K562 (cell line): ENCODE measurements around the gene NIPAL3. TPM values are rescaled to one million over a fixed set of nuclear protein-coding genes. Genes with fewer than 3 reads are reported as not detected.

Source experiments
- ARID2 ChIP-seq: fragments of 450-650 bp; IDR thresholded peaks from 2 replicates; pipeline ENCODE4 v1.6.1; 2017; ENCODE audit warnings: antibody characterized with exemption, mild to moderate bottlenecking
- BCL6 ChIP-seq: fragments of 250-450 bp; sonication (Bioruptor Pico); IDR thresholded peaks from 2 replicates; pipeline ENCODE4 v1.4.0; 2020
- ESRRA ChIP-seq: fragments of 450-650 bp; IDR thresholded peaks from 2 replicates; pipeline ENCODE4 v1.6.1; 2014; ENCODE audit warnings: low read depth, mild to moderate bottlenecking, moderate library complexity, borderline replicate concordance
- FOXJ3 ChIP-seq: sonication (generic); formaldehyde crosslinking; IDR thresholded peaks from 2 replicates; pipeline ENCODE4 v1.4.0; 2020; ENCODE audit warnings: mild to moderate bottlenecking, missing genetic modification reagents
- KAT2B ChIP-seq: IDR thresholded peaks from one replicate; pipeline ENCODE4 v1.6.1; 2012; ENCODE audit warnings: low read depth, mild to moderate bottlenecking, control low read depth, inconsistent platforms, low read length, moderate library complexity
- RBM14 ChIP-seq: fragments of 200-400 bp; formaldehyde crosslinking; IDR thresholded peaks from 2 replicates; pipeline ENCODE4 v1.6.1; 2018; ENCODE audit warnings: low read depth, mild to moderate bottlenecking, low read length, moderate library complexity, borderline replicate concordance; ENCODE audit not compliant: insufficient read depth
- SMARCE1 ChIP-seq: fragments of 450-650 bp; IDR thresholded peaks from 2 replicates; pipeline ENCODE4 v1.7.1; 2016; ENCODE audit warnings: mild to moderate bottlenecking
- SOX6 ChIP-seq: fragments of 450-650 bp; IDR thresholded peaks from 2 replicates; pipeline ENCODE4 v1.6.1; 2014; ENCODE audit warnings: mild to moderate bottlenecking
- ZBTB17 ChIP-seq: fragments of 450-650 bp; formaldehyde crosslinking; IDR thresholded peaks from 2 replicates; pipeline ENCODE4 v1.4.0; 2020; ENCODE audit warnings: mild to moderate bottlenecking
- ZBTB7A ChIP-seq: IDR thresholded peaks from 2 replicates; pipeline ENCODE4 v1.6.1; 2011; ENCODE audit warnings: low read depth, mild to moderate bottlenecking, low read length, moderate library complexity, borderline replicate concordance; ENCODE audit not compliant: control insufficient read depth
- ZNF146 ChIP-seq: IDR thresholded peaks from one replicate; pipeline ENCODE4 v1.6.1; 2018; ENCODE audit warnings: missing compliant biosample characterization; ENCODE audit not compliant: unreplicated experiment
- ZNF184 ChIP-seq: sonication (generic); formaldehyde crosslinking; IDR thresholded peaks from 2 replicates; pipeline ENCODE4 v1.5.0; 2020; ENCODE audit warnings: missing genetic modification reagents
- ZNF232 ChIP-seq: sonication (generic); formaldehyde crosslinking; IDR thresholded peaks from 2 replicates; pipeline ENCODE4 v1.8.0; 2022; ENCODE audit warnings: mild to moderate bottlenecking, missing genetic modification reagents
- ZNF263 ChIP-seq: sonication (generic); formaldehyde crosslinking; IDR thresholded peaks from 2 replicates; pipeline ENCODE4 v1.8.0; 2022; ENCODE audit warnings: mild to moderate bottlenecking, missing genetic modification reagents, borderline replicate concordance
- ZNF583 ChIP-seq: fragments of 250-450 bp; sonication (Bioruptor Pico); IDR thresholded peaks from 2 replicates; pipeline ENCODE4 v1.4.0; 2020
- polyA plus RNA-seq, 8 experiments: library from polyadenylated mRNA; depleted of rRNA in 4 of 8; stranded (reverse) in 5 of 8; unstranded in 3 of 8; fragments of >200 nt; fragmentation: Nextera tagmentation in 2 of 8; fragmentation: Illumina TruSeq in 1 of 8; extraction: Ambion mirVana in 2 of 8; extraction: Trizol in 1 of 8; gene quantifications; 2 replicates each; pipeline versions ENCODE4 v1.2.1 to v1.2.3, GENCODE V29; 2011 to 2014; ENCODE audit warnings: inconsistent platforms in 1 of 8, missing spikeins in 1 of 8
- total RNA-seq, 7 experiments: library from RNA; depleted of rRNA in 6 of 7; stranded (reverse); fragments of >200 nt in 6 of 7; fragmentation: Illumina TruSeq in 2 of 7; extraction: Trizol in 2 of 7; gene quantifications; 2 replicates each; pipeline versions ENCODE4 v1.2.1 to v1.2.3, GENCODE V29; 2011 to 2021; ENCODE audit warnings: low replicate concordance in 1 of 7
- TF ChIP-seq, protein P1 (sequence below): fragments of 450-650 bp; IDR thresholded peaks from 2 replicates; pipeline ENCODE4 v1.6.1; 2014; ENCODE audit warnings: low read depth, mild to moderate bottlenecking, moderate library complexity, borderline replicate concordance
- TF ChIP-seq, protein P2 (sequence below): sonication (generic); formaldehyde crosslinking; IDR thresholded peaks from 2 replicates; pipeline ENCODE4 v1.8.0; 2022; ENCODE audit warnings: mild to moderate bottlenecking, low read depth, missing genetic modification reagents
- TF ChIP-seq, protein P3 (sequence below): fragments of 450-650 bp; formaldehyde crosslinking; IDR thresholded peaks from 2 replicates; pipeline ENCODE4 v1.4.0; 2020; ENCODE audit warnings: mild to moderate bottlenecking, mixed read lengths
- TF ChIP-seq, protein P4 (sequence below), 2 experiments: fragments of 450-650 bp; conservative IDR thresholded peaks; 2 replicates each; pipeline ENCODE4 v1.6.1; 2017; ENCODE audit warnings: mild to moderate bottlenecking in 2 of 2, moderate library complexity in 2 of 2
- TF ChIP-seq, protein P5 (sequence below): IDR thresholded peaks from 2 replicates; pipeline ENCODE4 v1.6.1; 2016; ENCODE audit warnings: missing genetic modification characterization, missing compliant biosample characterization

NIPAL3 gene
- total and polyA plus RNA-seq, 9 of the 15 experiments (the other 6 are each of a cell fraction or from before 2014, with no cell fraction given), result 10.5 to 26.3 (median 16.0) TPM

DNA sequence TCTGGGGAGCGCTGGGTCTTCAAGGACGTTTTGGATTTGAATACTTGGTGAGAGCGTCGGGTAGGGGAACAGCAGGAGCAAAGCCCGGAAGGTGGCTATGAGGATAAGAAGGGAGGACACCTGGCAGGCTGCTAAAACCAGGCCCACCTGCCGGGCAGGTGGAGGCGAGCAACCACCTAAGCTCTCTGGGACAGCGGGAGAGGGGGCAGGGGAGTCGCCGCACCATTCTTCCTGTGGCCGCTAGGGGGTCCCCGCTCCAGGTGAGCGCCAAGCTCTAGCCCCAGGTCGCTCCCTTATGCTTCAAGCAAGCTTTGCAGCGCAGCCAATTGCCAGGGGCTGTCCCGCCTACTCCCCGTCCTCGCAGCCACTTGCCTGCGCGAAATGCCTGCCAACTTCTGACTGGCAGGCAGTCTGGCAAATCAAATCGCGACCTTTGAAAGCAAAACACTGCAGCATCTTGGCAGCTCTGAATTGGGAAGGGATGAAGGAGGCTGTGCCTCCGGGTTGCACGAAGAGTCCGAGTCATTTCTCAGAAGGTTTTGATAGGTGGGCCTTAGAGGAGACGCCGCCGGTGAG lies at the start of gene NIPAL3 (continued):
- TF ChIP-seq ZNF232 (CRISPR knock-in tag), result no peak
- no peak for TF ChIP-seq KAT2B
- no peak for TF ChIP-seq RBM14
- no peak for TF ChIP-seq ZNF263 (CRISPR knock-in tag)
- TF ChIP-seq BCL6 (CRISPR knock-in tag), result no peak
- TF ChIP-seq, protein P1, sequence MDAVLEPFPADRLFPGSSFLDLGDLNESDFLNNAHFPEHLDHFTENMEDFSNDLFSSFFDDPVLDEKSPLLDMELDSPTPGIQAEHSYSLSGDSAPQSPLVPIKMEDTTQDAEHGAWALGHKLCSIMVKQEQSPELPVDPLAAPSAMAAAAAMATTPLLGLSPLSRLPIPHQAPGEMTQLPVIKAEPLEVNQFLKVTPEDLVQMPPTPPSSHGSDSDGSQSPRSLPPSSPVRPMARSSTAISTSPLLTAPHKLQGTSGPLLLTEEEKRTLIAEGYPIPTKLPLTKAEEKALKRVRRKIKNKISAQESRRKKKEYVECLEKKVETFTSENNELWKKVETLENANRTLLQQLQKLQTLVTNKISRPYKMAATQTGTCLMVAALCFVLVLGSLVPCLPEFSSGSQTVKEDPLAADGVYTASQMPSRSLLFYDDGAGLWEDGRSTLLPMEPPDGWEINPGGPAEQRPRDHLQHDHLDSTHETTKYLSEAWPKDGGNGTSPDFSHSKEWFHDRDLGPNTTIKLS, result no peak
- TF ChIP-seq ZNF583, result no peak
- no peak for TF ChIP-seq ZNF146 (CRISPR knock-in tag)
- TF ChIP-seq SMARCE1, result no peak
- TF ChIP-seq ZBTB7A, result peak; percentile 74; the same call in 1 of the 2 replicates
- TF ChIP-seq ARID2, result no peak
- no peak for TF ChIP-seq ZNF184 (CRISPR knock-in tag)
- TF ChIP-seq, protein P2, sequence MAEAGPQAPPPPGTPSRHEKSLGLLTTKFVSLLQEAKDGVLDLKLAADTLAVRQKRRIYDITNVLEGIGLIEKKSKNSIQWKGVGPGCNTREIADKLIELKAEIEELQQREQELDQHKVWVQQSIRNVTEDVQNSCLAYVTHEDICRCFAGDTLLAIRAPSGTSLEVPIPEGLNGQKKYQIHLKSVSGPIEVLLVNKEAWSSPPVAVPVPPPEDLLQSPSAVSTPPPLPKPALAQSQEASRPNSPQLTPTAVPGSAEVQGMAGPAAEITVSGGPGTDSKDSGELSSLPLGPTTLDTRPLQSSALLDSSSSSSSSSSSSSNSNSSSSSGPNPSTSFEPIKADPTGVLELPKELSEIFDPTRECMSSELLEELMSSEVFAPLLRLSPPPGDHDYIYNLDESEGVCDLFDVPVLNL (CRISPR knock-in tag), result no peak
- TF ChIP-seq, protein P3, sequence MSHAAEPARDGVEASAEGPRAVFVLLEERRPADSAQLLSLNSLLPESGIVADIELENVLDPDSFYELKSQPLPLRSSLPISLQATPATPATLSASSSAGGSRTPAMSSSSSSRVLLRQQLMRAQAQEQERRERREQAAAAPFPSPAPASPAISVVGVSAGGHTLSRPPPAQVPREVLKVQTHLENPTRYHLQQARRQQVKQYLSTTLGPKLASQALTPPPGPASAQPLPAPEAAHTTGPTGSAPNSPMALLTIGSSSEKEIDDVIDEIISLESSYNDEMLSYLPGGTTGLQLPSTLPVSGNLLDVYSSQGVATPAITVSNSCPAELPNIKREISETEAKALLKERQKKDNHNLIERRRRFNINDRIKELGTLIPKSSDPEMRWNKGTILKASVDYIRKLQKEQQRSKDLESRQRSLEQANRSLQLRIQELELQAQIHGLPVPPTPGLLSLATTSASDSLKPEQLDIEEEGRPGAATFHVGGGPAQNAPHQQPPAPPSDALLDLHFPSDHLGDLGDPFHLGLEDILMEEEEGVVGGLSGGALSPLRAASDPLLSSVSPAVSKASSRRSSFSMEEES (CRISPR knock-in tag), result no peak
- TF ChIP-seq, protein P4, sequence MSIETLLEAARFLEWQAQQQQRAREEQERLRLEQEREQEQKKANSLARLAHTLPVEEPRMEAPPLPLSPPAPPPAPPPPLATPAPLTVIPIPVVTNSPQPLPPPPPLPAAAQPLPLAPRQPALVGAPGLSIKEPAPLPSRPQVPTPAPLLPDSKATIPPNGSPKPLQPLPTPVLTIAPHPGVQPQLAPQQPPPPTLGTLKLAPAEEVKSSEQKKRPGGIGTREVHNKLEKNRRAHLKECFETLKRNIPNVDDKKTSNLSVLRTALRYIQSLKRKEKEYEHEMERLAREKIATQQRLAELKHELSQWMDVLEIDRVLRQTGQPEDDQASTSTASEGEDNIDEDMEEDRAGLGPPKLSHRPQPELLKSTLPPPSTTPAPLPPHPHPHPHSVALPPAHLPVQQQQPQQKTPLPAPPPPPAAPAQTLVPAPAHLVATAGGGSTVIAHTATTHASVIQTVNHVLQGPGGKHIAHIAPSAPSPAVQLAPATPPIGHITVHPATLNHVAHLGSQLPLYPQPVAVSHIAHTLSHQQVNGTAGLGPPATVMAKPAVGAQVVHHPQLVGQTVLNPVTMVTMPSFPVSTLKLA (conservative IDR thresholded peaks at IDR 0.05), result peak; percentile 35 to 74; a peak in 3 of 4 replicates
- TF ChIP-seq, protein P5, sequence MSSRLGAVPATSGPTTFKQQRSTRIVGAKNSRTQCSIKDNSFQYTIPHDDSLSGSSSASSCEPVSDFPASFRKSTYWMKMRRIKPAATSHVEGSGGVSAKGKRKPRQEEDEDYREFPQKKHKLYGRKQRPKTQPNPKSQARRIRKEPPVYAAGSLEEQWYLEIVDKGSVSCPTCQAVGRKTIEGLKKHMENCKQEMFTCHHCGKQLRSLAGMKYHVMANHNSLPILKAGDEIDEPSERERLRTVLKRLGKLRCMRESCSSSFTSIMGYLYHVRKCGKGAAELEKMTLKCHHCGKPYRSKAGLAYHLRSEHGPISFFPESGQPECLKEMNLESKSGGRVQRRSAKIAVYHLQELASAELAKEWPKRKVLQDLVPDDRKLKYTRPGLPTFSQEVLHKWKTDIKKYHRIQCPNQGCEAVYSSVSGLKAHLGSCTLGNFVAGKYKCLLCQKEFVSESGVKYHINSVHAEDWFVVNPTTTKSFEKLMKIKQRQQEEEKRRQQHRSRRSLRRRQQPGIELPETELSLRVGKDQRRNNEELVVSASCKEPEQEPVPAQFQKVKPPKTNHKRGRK (tag), result no peak
- TF ChIP-seq ZBTB17, result no peak
- no peak for TF ChIP-seq FOXJ3
- peak; percentile 56; the same call in 1 of the 2 replicates for TF ChIP-seq SOX6
- TF ChIP-seq ESRRA, result peak; percentile 60
